Peyer's patch (tissue), 4 donors: ENCODE results near the gene PPM1M. TPM values are rescaled to one million over a fixed set of nuclear protein-coding genes. Genes with fewer than 3 reads are reported as not detected.

Experiments used
- DNase-seq, 3 donors: peaks; one replicate each; pipeline ENCODE4 v3.0.0-alpha.2; 2017 to 2019
- H3K27ac ChIP-seq, 4 donors: fragments of 200-600 bp; sonication (generic); one replicate each; pipeline ENCODE4 v1.5.1; 2016 to 2019
- H3K27me3 ChIP-seq, 2 donors: fragments of 200-600 bp; sonication (generic); one replicate each; pipeline ENCODE4 v1.5.1; 2019
- H3K36me3 ChIP-seq, 3 donors: fragments of 200-600 bp; sonication (generic); one replicate each; pipeline ENCODE4 v1.5.1; 2016 to 2019
- H3K4me1 ChIP-seq, 4 donors: fragments of 200-600 bp; sonication (generic); one replicate each; pipeline ENCODE4 v1.5.1; 2016 to 2019
- H3K4me3 ChIP-seq, 4 donors: fragments of 200-600 bp; sonication (generic); 1 replicate in 3 of 4; 2 replicates in 1 of 4; pipeline ENCODE4 v1.5.1; 2016 to 2019; ENCODE audit warnings: mild to moderate bottlenecking in 1 of 4
- H3K9me3 ChIP-seq, 4 donors: fragments of 200-600 bp; sonication (generic); one replicate each; pipeline ENCODE4 v1.5.1; 2016 to 2019; ENCODE audit warnings: mild to moderate bottlenecking in 1 of 4
- POLR2A ChIP-seq, 2 donors: fragments of 450-650 bp; IDR thresholded peaks; one replicate each; pipeline ENCODE4 v1.5.1; 2017; ENCODE audit warnings: antibody characterized with exemption in 2 of 2, mild to moderate bottlenecking in 2 of 2, moderate library complexity in 2 of 2
- small RNA-seq, 2 donors: library from RNA; depleted of rRNA; stranded (forward); fragments of <200 nt; gene quantifications; one replicate each; pipeline ENCODE3, GENCODE V24; 2016
- total RNA-seq, 4 donors: library from RNA; depleted of rRNA; stranded (reverse); fragments of >200 nt; gene quantifications; one replicate each; pipeline ENCODE4 v1.1.0, GENCODE V29; 2016
- TF ChIP-seq, protein P1 (sequence below), 6 experiments: fragments of 450-650 bp in 4 of 6; fragments of 200-600 bp in 2 of 6; sonication (generic) in 1 of 6; IDR thresholded peaks; one replicate each; pipeline ENCODE4 v1.5.1; 2017 to 2019; ENCODE audit warnings: antibody characterized with exemption in 6 of 6, mild to moderate bottlenecking in 3 of 6, moderate library complexity in 1 of 6

The PPM1M gene
- total RNA-seq, 4 donors from 2014 or later: 4.0 to 32.2 (median 6.7) TPM

DNA sequence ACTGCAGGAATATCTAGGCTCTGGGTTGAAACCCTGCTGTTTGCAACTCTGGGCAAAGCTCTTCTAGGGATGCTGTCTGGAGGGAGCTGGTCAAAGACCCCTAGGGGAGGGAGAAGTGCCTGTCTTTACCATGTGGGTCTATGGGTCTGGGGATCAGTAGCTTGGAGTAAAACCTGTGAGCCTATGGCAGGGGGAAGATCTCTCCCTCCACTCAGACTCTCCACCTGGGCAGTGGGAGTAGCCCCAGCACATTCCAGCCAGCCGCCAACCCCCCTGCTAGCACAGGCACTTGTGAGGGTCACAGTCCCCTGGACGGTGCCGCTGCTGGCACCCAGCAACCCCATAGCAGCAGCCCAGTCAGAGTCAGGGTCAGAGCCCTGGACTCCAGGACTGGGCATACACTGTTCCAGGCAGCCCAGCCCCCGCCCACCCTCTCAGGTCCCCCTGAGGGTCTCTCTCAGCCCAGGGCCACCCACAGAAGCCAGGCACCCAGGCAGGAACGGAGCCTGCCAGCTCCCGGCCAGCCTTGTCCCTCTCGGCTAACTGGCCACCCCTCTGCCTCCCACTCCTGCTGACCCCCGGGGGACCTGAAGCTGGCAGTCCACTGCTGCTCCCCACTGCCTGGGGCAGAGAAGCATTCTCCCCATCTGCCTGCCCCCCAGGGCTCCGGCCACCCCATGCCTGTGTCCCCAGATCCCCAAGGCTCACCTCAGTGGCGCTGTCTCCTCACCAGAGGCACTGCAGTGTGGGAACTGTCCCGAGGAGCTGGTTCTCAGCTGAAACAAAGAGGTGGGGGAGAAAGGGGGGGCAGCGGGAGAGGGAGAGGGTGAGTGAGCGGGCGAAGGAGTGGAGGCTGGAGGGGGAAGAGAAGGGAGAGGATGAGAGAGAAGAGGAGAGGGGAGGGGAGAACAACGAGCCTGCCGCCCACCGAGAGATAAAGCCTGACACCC, 52.9 kb downstream of the PPM1M start:
- H3K4me3 ChIP-seq: no peak overlapping the region
- H3K36me3 ChIP-seq: peaks cover 0 to 11% (median 0%) of the 10 kb centered on the region in 3 donors
- H3K9me3 ChIP-seq: no peaks in the 10 kb centered on the region
- TF ChIP-seq POLR2A (IDR thresholded peaks at IDR 0.05): no peak
- TF ChIP-seq, protein P1, sequence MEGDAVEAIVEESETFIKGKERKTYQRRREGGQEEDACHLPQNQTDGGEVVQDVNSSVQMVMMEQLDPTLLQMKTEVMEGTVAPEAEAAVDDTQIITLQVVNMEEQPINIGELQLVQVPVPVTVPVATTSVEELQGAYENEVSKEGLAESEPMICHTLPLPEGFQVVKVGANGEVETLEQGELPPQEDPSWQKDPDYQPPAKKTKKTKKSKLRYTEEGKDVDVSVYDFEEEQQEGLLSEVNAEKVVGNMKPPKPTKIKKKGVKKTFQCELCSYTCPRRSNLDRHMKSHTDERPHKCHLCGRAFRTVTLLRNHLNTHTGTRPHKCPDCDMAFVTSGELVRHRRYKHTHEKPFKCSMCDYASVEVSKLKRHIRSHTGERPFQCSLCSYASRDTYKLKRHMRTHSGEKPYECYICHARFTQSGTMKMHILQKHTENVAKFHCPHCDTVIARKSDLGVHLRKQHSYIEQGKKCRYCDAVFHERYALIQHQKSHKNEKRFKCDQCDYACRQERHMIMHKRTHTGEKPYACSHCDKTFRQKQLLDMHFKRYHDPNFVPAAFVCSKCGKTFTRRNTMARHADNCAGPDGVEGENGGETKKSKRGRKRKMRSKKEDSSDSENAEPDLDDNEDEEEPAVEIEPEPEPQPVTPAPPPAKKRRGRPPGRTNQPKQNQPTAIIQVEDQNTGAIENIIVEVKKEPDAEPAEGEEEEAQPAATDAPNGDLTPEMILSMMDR (IDR thresholded peaks at IDR 0.05): no peak
- peaks cover 0 to 32% (median 0%) of the 10 kb centered on the region in 4 donors for H3K4me1 ChIP-seq
- no peaks in the 10 kb centered on the region for H3K27me3 ChIP-seq
- no peak for DNase-seq
- no peak overlapping the region for H3K27ac ChIP-seq

- TF ChIP-seq, protein P1 (IDR thresholded peaks at IDR 0.05): no peak
- TF ChIP-seq POLR2A (IDR thresholded peaks at IDR 0.05): no peak
- H3K27me3 ChIP-seq: no peaks in the 10 kb centered on the region
- no peak overlapping the region for H3K4me3 ChIP-seq
- no peak for DNase-seq
- no peak overlapping the region for H3K27ac ChIP-seq
- H3K4me1 ChIP-seq: peaks cover 0 to 32% (median 0%) of the 10 kb centered on the region in 4 donors
- H3K36me3 ChIP-seq: peaks cover 0 to 1% (median 0%) of the 10 kb centered on the region in 3 donors
- no peaks in the 10 kb centered on the region for H3K9me3 ChIP-seq
These were observed 53.8 kb downstream of the PPM1M start for GRCh38 chr3:52299247-52299878.

Small RNAs within 50 kb of the gene (small RNA-seq; reads per million reads assigned to genes)
- gene MIR135A1: 0 reads per million in 2 donors
- 386 to 1,266 reads per million in 2 donors for gene MIRLET7G

Other genes with a start within 250 kb of the PPM1M start
- 100 to 1,000 TPM; 643 to 841 (median 711) TPM for gene RPL29, start 249.9 kb upstream of the PPM1M start, total RNA-seq
- 1 to 10 TPM; 3.3 to 7.1 (median 6.0) TPM for gene DUSP7, start 189.2 kb upstream of the PPM1M start, total RNA-seq
- gene POC1A, start 91.3 kb upstream of the PPM1M start, total RNA-seq: 1 to 10 TPM; 3.4 to 9.3 (median 6.5) TPM
- 10 to 100 TPM; 73.3 to 92.8 (median 89.8) TPM for gene ALAS1, start 47.6 kb upstream of the PPM1M start, total RNA-seq
- gene TLR9, start 20.1 kb upstream of the PPM1M start, total RNA-seq: 1 to 10 TPM in 1 of 4 donors, under 1 TPM in 1, not detected in 2; 0.27 to 1.7 TPM
- gene TWF2, start 6.6 kb upstream of the PPM1M start, total RNA-seq: 10 to 100 TPM; 46.2 to 68.8 (median 59.3) TPM
- 10 to 100 TPM; 29.7 to 44.0 (median 38.3) TPM for gene WDR82, start 32.9 kb downstream of the PPM1M start, total RNA-seq
- 100 to 1,000 TPM in 3 of 4 donors, 10 to 100 TPM in 1; 89.1 to 274 (median 224) TPM for gene GLYCTK, start 42.1 kb downstream of the PPM1M start, total RNA-seq
- gene DNAH1, start 70.6 kb downstream of the PPM1M start, total RNA-seq: 100 to 1,000 TPM in 1 of 4 donors, 10 to 100 TPM in 3; 19.3 to 103 (median 64.2) TPM
- 10 to 100 TPM; 49.9 to 94.4 (median 77.0) TPM for gene BAP1, start 164.2 kb downstream of the PPM1M start, total RNA-seq
- gene PHF7, start 164.9 kb downstream of the PPM1M start, total RNA-seq: 10 to 100 TPM; 12.4 to 34.6 (median 17.4) TPM
- 10 to 100 TPM; 18.8 to 24.8 (median 22.0) TPM for gene SEMA3G, start 199.3 kb downstream of the PPM1M start, total RNA-seq
- gene TNNC1, start 208.3 kb downstream of the PPM1M start, total RNA-seq: not detected
- 100 to 1,000 TPM in 3 of 4 donors, 10 to 100 TPM in 1; 65.7 to 150 (median 128) TPM for gene NISCH, start 209.8 kb downstream of the PPM1M start, total RNA-seq
- 10 to 100 TPM; 27.0 to 98.2 (median 67.2) TPM for gene STAB1, start 249.6 kb downstream of the PPM1M start, total RNA-seq